A549 (cell line): ENCODE data around the gene CDK19.

Source experiments
- CBX2 ChIP-seq: fragments of 200-600 bp; sonication (generic); IDR thresholded peaks from 2 replicates; pipeline ENCODE4 v1.6.1; 2016; ENCODE audit warnings: low read depth, mild to moderate bottlenecking, borderline replicate concordance
- HDAC2 ChIP-seq: fragments of 200-600 bp; sonication (generic); IDR thresholded peaks from 2 replicates; pipeline ENCODE4 v1.6.1; 2016
- RNF2 ChIP-seq: fragments of 200-600 bp; sonication (generic); IDR thresholded peaks from 2 replicates; pipeline ENCODE4 v1.6.1; 2016; ENCODE audit warnings: low read depth, mild to moderate bottlenecking, antibody characterized with exemption, moderate library complexity, borderline replicate concordance
- TF ChIP-seq, protein P1 (sequence below): fragments of 150-350 bp; IDR thresholded peaks from 2 replicates; pipeline ENCODE4 v1.6.1; 2014; ENCODE audit warnings: low read depth, mild to moderate bottlenecking, low read length
- TF ChIP-seq, protein P2 (sequence below): IDR thresholded peaks from 2 replicates; pipeline ENCODE4 v1.6.1; 2012
- TF ChIP-seq, protein P3 (sequence below): fragments of 450-650 bp; IDR thresholded peaks from 2 replicates; pipeline ENCODE4 v1.6.1; 2014; ENCODE audit warnings: antibody characterized with exemption
- TF ChIP-seq, protein P4 (sequence below): fragments of >200 bp; sonication (Bioruptor Twin); formaldehyde crosslinking; IDR thresholded peaks from 2 replicates; pipeline ENCODE4 v1.6.1; 2016
- TF ChIP-seq, protein P5 (sequence below): fragments of >200 bp; sonication (Bioruptor Twin); formaldehyde crosslinking; IDR thresholded peaks from 3 replicates; pipeline ENCODE4 v1.5.1; 2016
- TF ChIP-seq, protein P6 (sequence below): fragments of 200-600 bp; sonication (generic); IDR thresholded peaks from 2 replicates; pipeline ENCODE4 v1.6.1; 2016; ENCODE audit warnings: antibody characterized with exemption, mild to moderate bottlenecking, moderate library complexity

DNA sequence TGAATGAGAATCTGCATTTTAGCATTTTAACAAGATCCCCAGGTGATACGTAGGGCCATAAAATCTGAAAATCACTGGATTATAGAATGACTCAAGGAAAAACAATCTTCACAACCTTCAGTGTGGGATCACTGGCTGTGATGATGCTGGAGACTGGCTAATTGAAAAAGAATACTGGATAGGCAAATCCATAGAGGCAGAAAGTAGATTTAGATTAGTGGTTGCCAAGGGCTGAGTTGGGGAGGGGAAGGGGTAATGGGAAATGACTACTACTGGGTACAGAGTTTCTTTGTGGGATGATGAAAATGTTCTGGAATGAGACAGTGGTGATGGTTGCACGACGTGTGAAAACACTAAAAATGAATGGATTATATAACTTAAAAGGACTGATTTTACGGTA, 84.1 kb downstream of the CDK19 start:
- TF ChIP-seq, protein P1, sequence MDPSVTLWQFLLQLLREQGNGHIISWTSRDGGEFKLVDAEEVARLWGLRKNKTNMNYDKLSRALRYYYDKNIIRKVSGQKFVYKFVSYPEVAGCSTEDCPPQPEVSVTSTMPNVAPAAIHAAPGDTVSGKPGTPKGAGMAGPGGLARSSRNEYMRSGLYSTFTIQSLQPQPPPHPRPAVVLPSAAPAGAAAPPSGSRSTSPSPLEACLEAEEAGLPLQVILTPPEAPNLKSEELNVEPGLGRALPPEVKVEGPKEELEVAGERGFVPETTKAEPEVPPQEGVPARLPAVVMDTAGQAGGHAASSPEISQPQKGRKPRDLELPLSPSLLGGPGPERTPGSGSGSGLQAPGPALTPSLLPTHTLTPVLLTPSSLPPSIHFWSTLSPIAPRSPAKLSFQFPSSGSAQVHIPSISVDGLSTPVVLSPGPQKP = no peak
- TF ChIP-seq, protein P2, sequence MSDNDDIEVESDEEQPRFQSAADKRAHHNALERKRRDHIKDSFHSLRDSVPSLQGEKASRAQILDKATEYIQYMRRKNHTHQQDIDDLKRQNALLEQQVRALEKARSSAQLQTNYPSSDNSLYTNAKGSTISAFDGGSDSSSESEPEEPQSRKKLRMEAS = no peak
- TF ChIP-seq, protein P3, sequence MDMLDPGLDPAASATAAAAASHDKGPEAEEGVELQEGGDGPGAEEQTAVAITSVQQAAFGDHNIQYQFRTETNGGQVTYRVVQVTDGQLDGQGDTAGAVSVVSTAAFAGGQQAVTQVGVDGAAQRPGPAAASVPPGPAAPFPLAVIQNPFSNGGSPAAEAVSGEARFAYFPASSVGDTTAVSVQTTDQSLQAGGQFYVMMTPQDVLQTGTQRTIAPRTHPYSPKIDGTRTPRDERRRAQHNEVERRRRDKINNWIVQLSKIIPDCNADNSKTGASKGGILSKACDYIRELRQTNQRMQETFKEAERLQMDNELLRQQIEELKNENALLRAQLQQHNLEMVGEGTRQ = no peak
- TF ChIP-seq HDAC2 (no peak), CBX2 (no peak), RNF2 (no peak)
- TF ChIP-seq, protein P4, sequence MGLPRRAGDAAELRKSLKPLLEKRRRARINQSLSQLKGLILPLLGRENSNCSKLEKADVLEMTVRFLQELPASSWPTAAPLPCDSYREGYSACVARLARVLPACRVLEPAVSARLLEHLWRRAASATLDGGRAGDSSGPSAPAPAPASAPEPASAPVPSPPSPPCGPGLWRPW = no peak
- TF ChIP-seq, protein P5, sequence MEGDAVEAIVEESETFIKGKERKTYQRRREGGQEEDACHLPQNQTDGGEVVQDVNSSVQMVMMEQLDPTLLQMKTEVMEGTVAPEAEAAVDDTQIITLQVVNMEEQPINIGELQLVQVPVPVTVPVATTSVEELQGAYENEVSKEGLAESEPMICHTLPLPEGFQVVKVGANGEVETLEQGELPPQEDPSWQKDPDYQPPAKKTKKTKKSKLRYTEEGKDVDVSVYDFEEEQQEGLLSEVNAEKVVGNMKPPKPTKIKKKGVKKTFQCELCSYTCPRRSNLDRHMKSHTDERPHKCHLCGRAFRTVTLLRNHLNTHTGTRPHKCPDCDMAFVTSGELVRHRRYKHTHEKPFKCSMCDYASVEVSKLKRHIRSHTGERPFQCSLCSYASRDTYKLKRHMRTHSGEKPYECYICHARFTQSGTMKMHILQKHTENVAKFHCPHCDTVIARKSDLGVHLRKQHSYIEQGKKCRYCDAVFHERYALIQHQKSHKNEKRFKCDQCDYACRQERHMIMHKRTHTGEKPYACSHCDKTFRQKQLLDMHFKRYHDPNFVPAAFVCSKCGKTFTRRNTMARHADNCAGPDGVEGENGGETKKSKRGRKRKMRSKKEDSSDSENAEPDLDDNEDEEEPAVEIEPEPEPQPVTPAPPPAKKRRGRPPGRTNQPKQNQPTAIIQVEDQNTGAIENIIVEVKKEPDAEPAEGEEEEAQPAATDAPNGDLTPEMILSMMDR = no peak
- TF ChIP-seq, protein P6, sequence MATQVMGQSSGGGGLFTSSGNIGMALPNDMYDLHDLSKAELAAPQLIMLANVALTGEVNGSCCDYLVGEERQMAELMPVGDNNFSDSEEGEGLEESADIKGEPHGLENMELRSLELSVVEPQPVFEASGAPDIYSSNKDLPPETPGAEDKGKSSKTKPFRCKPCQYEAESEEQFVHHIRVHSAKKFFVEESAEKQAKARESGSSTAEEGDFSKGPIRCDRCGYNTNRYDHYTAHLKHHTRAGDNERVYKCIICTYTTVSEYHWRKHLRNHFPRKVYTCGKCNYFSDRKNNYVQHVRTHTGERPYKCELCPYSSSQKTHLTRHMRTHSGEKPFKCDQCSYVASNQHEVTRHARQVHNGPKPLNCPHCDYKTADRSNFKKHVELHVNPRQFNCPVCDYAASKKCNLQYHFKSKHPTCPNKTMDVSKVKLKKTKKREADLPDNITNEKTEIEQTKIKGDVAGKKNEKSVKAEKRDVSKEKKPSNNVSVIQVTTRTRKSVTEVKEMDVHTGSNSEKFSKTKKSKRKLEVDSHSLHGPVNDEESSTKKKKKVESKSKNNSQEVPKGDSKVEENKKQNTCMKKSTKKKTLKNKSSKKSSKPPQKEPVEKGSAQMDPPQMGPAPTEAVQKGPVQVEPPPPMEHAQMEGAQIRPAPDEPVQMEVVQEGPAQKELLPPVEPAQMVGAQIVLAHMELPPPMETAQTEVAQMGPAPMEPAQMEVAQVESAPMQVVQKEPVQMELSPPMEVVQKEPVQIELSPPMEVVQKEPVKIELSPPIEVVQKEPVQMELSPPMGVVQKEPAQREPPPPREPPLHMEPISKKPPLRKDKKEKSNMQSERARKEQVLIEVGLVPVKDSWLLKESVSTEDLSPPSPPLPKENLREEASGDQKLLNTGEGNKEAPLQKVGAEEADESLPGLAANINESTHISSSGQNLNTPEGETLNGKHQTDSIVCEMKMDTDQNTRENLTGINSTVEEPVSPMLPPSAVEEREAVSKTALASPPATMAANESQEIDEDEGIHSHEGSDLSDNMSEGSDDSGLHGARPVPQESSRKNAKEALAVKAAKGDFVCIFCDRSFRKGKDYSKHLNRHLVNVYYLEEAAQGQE = no peak
